PC-3 (cell line): ENCODE results near the gene KDM4C. TPM values are rescaled to one million over a fixed set of nuclear protein-coding genes. Genes with fewer than 3 reads are reported as not detected.

Experiments
- ATAC-seq: fragments of 200-7000 bp; cut with Tn5 transposase; 2 replicates; pipeline ENCODE4 v1.9.1; 2020; ENCODE audit warnings: mild to moderate bottlenecking, moderate library complexity
- BruUV-seq: library from RNA; stranded (reverse); fragments of 400-500 nt; replicated peaks from 2 replicates; lab custom pipeline; 2021; lab: Mats Ljungman, UMichigan
- CTCF ChIA-PET: fragments of 300-600 bp; sonication (Branson Sonifier 250); formaldehyde crosslinking; loops from one replicate; lab custom pipeline; 2022; ENCODE audit warnings: antibody characterized with exemption; lab: Charles Lee
- POLR2A ChIA-PET: fragments of 300-600 bp; sonication (Branson Sonifier 250); formaldehyde crosslinking; loops from one replicate; lab custom pipeline; 2022; ENCODE audit warnings: antibody characterized with exemption; ENCODE audit not compliant: unreplicated experiment; lab: Charles Lee
- DNase-seq: peaks from one replicate; pipeline ENCODE4 v3.0.0-alpha.2; 2015
- H2AFZ ChIP-seq: fragments of 300-600 bp; sonication (generic); 2 replicates; pipeline ENCODE4 v1.6.0; 2016; ENCODE audit warnings: antibody characterized with exemption, low read length
- H3F3A ChIP-seq: fragments of 300-600 bp; sonication (generic); one replicate; pipeline ENCODE4 v1.6.0; 2017; ENCODE audit warnings: antibody characterized with exemption, low read length, control low read depth, mild to moderate bottlenecking; ENCODE audit not compliant: unreplicated experiment
- H3K27ac ChIP-seq: fragments of 300-600 bp; sonication (generic); 2 replicates; pipeline ENCODE4 v1.5.1; 2016; ENCODE audit warnings: mild to moderate bottlenecking, low read length
- H3K27me3 ChIP-seq: fragments of 300-600 bp; sonication (generic); 2 replicates; pipeline ENCODE4 v1.6.1; 2016; ENCODE audit warnings: low read length, mixed read lengths
- H3K36me3 ChIP-seq: fragments of 300-600 bp; sonication (generic); 2 replicates; pipeline ENCODE4 v1.6.1; 2016; ENCODE audit warnings: low read depth, mixed run types, low read length, mixed read lengths
- H3K4me1 ChIP-seq: fragments of 300-600 bp; sonication (generic); 2 replicates; pipeline ENCODE4 v1.5.1; 2016; ENCODE audit warnings: low read length; ENCODE audit not compliant: insufficient read depth
- H3K4me2 ChIP-seq: fragments of 300-600 bp; sonication (generic); 2 replicates; pipeline ENCODE4 v1.6.0; 2016; ENCODE audit warnings: low read length
- H3K4me3 ChIP-seq: fragments of 300-600 bp; sonication (generic); 2 replicates; pipeline ENCODE4 v1.5.1; 2016; ENCODE audit warnings: mild to moderate bottlenecking, low read length, mixed read lengths
- H3K79me2 ChIP-seq: fragments of 300-600 bp; sonication (generic); 2 replicates; pipeline ENCODE4 v1.6.1; 2017; ENCODE audit warnings: low read length, mixed read lengths
- H3K9ac ChIP-seq: fragments of 300-600 bp; sonication (generic); 2 replicates; pipeline ENCODE4 v1.6.0; 2016; ENCODE audit warnings: mild to moderate bottlenecking, low read length
- H3K9me2 ChIP-seq: fragments of 300-600 bp; sonication (generic); replicated peaks from 2 replicates; pipeline ENCODE4 v1.6.1; 2016; ENCODE audit warnings: mixed run types, low read length, mixed read lengths
- H3K9me3 ChIP-seq: fragments of 300-600 bp; sonication (generic); 2 replicates; pipeline ENCODE4 v1.6.1; 2016; ENCODE audit warnings: low read length, mixed read lengths
- H4K20me1 ChIP-seq: fragments of 300-600 bp; sonication (generic); 2 replicates; pipeline ENCODE4 v1.6.1; 2016; ENCODE audit warnings: low read length, mixed read lengths
- EZH2 ChIP-seq: fragments of 300-600 bp; sonication (generic); IDR thresholded peaks from one replicate; pipeline ENCODE4 v1.6.1; 2017; ENCODE audit warnings: antibody characterized with exemption, mild to moderate bottlenecking, low read length; ENCODE audit not compliant: unreplicated experiment
- EZH2phosphoT487 ChIP-seq: fragments of 300-600 bp; sonication (generic); IDR thresholded peaks from 2 replicates; pipeline ENCODE4 v1.6.1; 2018; ENCODE audit warnings: mild to moderate bottlenecking, antibody characterized with exemption, low read length, borderline replicate concordance
- intact Hi-C: fragments of 100-400 bp; cut with micrococcal nuclease; formaldehyde crosslinking; loops from 2 replicates; pipeline ENCODE4 v1.9.0; 2023
- total RNA-seq: library from RNA; depleted of rRNA; stranded (reverse); fragments of >200 nt; gene quantifications from 2 replicates; pipeline ENCODE4 v1.2.3, GENCODE V29; 2014
- TF ChIP-seq, protein P1 (sequence below): fragments of 300-600 bp; sonication (generic); conservative IDR thresholded peaks from 2 replicates; pipeline ENCODE4 v1.5.1; 2017; ENCODE audit warnings: antibody characterized with exemption, low read depth, mild to moderate bottlenecking, low read length

KDM4C gene
- total RNA-seq, 1 experiment from 2014 or later = 27.0 TPM

DNA sequence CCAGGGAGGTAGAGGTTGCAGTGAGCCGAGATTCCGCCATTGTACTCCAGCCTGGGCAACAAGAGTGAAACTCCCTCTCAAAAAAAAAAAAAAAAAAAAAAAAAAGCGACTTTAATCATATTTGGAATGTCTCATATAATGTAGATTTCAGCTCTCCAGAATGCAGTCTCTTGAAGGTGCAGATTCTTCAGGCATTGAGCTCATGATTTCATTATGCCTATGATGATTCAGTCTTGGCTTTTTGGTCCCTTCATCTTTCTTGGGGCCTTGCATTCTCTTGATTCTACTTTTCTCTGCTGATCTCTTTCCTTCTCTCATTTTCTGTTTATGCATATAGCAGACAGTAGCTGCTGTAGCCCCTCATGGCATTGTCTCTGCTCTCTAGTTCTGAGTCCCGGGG, 22.9 kb downstream of the KDM4C start:
- intact Hi-C loops = no loop called here
- BruUV-seq = no TSS peak
- Histone ChIP-seq H3K4me2 (no peak overlapping the region), H3K4me1 (no peaks in the 10 kb centered on the region), H3K9me3 (no peaks in the 10 kb centered on the region), H3K27me3 (no peaks in the 10 kb centered on the region), H3F3A (no peaks in the 10 kb centered on the region), H3K9ac (no peak overlapping the region), H3K4me3 (no peak overlapping the region), H3K79me2 (peaks cover 73% of the 10 kb centered on the region), H3K36me3 (no peaks in the 10 kb centered on the region), H2AFZ (no peak overlapping the region), H4K20me1 (no peaks in the 10 kb centered on the region), H3K27ac (no peak overlapping the region), H3K9me2 (no peaks in the 10 kb centered on the region)
- no peak for TF ChIP-seq EZH2phosphoT487
- TF ChIP-seq EZH2 = no peak
- TF ChIP-seq, protein P1, sequence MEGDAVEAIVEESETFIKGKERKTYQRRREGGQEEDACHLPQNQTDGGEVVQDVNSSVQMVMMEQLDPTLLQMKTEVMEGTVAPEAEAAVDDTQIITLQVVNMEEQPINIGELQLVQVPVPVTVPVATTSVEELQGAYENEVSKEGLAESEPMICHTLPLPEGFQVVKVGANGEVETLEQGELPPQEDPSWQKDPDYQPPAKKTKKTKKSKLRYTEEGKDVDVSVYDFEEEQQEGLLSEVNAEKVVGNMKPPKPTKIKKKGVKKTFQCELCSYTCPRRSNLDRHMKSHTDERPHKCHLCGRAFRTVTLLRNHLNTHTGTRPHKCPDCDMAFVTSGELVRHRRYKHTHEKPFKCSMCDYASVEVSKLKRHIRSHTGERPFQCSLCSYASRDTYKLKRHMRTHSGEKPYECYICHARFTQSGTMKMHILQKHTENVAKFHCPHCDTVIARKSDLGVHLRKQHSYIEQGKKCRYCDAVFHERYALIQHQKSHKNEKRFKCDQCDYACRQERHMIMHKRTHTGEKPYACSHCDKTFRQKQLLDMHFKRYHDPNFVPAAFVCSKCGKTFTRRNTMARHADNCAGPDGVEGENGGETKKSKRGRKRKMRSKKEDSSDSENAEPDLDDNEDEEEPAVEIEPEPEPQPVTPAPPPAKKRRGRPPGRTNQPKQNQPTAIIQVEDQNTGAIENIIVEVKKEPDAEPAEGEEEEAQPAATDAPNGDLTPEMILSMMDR = no peak
- no peak for ATAC-seq
- ChIA-PET POLR2A (no interaction called here), CTCF (no interaction called here)
- DNase-seq = no peak

DNA sequence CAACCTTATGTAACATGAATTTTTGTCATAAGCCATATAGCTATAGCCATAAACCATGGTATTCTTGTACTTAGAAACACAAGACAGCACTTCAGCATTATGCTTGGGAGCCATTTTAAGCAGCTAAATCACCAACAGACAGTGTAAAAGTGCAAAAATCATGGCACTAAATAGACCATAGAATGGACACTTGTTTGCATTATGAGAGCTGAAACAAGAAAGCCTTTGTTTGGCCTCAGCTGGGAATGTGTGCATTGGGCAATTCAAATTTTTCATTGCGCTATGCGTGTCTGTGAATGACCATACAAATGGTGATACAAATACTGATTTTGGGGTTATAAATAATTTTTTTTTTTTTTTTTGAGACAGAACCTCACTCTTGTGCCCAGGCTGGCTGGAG, 23.7 kb downstream of the KDM4C start:
- H3K4me1 ChIP-seq = no peaks in the 10 kb centered on the region
- ATAC-seq = no peak
- intact Hi-C loops = no loop called here
- no TSS peak for BruUV-seq
- TF ChIP-seq EZH2phosphoT487 (no peak), EZH2 (no peak)
- TF ChIP-seq, protein P1 = no peak
- no peak overlapping the region for H2AFZ ChIP-seq
- POLR2A ChIA-PET = no interaction called here
- H3F3A ChIP-seq = no peaks in the 10 kb centered on the region
- no peaks in the 10 kb centered on the region for H3K36me3 ChIP-seq
- H3K9me3 ChIP-seq = no peaks in the 10 kb centered on the region
- H3K4me3 ChIP-seq = no peak overlapping the region
- DNase-seq = no peak
- no peak overlapping the region for H3K9ac ChIP-seq
- no peak overlapping the region for H3K27ac ChIP-seq
- H3K9me2 ChIP-seq = no peaks in the 10 kb centered on the region
- CTCF ChIA-PET = no interaction called here
- no peak overlapping the region for H3K4me2 ChIP-seq
- H3K27me3 ChIP-seq = no peaks in the 10 kb centered on the region
- peaks cover 77% of the 10 kb centered on the region for H3K79me2 ChIP-seq
- no peaks in the 10 kb centered on the region for H4K20me1 ChIP-seq

- no peak for ATAC-seq
Observed at GRCh38 chr9:6782345-6782744, 24.6 kb downstream of the KDM4C start.

More at GRCh38 chr9:6782345-6782744, 24.6 kb downstream of the KDM4C start:
- Histone ChIP-seq H3K36me3 (no peaks in the 10 kb centered on the region), H3K4me1 (peaks cover 4% of the 10 kb centered on the region; the same call in 1 of the 2 replicates), H3K79me2 (peaks cover 79% of the 10 kb centered on the region), H3F3A (no peaks in the 10 kb centered on the region), H3K4me2 (no peak overlapping the region), H3K27ac (no peak overlapping the region), H3K27me3 (no peaks in the 10 kb centered on the region), H4K20me1 (no peaks in the 10 kb centered on the region), H2AFZ (no peak overlapping the region), H3K9me2 (no peaks in the 10 kb centered on the region), H3K4me3 (no peak overlapping the region), H3K9me3 (no peaks in the 10 kb centered on the region), H3K9ac (no peak overlapping the region)
- ChIA-PET POLR2A (no interaction called here), CTCF (no interaction called here)
- BruUV-seq = no TSS peak
- TF ChIP-seq EZH2phosphoT487 = no peak
- TF ChIP-seq EZH2 = no peak
- TF ChIP-seq, protein P1 = no peak
- no peak for DNase-seq
- intact Hi-C loops = no loop called here
